Tibial nerve (tissue), 3 donors: ENCODE measurements around the gene HMHB1.

ENCODE experiments used
- POLR2A ChIP-seq, 2 donors: fragments of 450-650 bp; IDR thresholded peaks; one replicate each; pipeline ENCODE4 v1.6.1; 2017; ENCODE audit warnings: antibody characterized with exemption in 2 of 2, mild to moderate bottlenecking in 2 of 2, moderate library complexity in 2 of 2
- TF ChIP-seq, protein P1 (sequence below), 5 experiments: fragments of 200-600 bp in 3 of 5; fragments of 450-650 bp in 2 of 5; sonication (generic) in 3 of 5; IDR thresholded peaks; one replicate each; pipeline ENCODE4 v1.5.1; 2016 to 2019; ENCODE audit warnings: antibody characterized with exemption in 5 of 5, mild to moderate bottlenecking in 3 of 5, moderate library complexity in 2 of 5

DNA sequence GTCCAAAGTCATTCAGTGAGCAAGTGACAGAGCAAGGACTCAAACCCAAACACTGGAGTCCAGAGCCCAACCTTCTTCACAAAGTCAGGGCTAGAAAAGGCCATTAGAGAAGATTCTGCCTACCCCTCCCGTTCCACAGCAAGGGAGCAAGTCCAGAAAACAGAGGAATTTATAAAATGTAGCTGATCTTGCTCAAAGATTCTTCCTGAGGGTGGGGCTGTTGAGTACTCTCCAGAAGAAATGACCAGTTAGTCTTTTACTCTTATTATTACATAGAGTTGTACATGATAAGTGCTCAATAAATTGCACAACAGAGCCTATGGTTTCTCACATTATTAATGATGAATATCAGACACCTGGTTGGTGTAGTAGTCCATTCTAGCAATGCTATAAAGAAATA, 39.3 kb upstream of the HMHB1 start:
- no peak for TF ChIP-seq POLR2A (IDR thresholded peaks at IDR 0.05)
- TF ChIP-seq, protein P1, sequence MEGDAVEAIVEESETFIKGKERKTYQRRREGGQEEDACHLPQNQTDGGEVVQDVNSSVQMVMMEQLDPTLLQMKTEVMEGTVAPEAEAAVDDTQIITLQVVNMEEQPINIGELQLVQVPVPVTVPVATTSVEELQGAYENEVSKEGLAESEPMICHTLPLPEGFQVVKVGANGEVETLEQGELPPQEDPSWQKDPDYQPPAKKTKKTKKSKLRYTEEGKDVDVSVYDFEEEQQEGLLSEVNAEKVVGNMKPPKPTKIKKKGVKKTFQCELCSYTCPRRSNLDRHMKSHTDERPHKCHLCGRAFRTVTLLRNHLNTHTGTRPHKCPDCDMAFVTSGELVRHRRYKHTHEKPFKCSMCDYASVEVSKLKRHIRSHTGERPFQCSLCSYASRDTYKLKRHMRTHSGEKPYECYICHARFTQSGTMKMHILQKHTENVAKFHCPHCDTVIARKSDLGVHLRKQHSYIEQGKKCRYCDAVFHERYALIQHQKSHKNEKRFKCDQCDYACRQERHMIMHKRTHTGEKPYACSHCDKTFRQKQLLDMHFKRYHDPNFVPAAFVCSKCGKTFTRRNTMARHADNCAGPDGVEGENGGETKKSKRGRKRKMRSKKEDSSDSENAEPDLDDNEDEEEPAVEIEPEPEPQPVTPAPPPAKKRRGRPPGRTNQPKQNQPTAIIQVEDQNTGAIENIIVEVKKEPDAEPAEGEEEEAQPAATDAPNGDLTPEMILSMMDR (IDR thresholded peaks at IDR 0.05) = no peak
